Activated CD4-positive, alpha-beta T cell treated with anti-CD3 and anti-CD28 coated beads for 36 hours (primary cell): ENCODE data around the gene OR2A25. TPM values are rescaled to one million over a fixed set of nuclear protein-coding genes. Genes with fewer than 3 reads are reported as not detected.
"Not testable (repeated sequence)": the region's sequence is repeated elsewhere in the genome, so short reads cannot be mapped to it uniquely, and the experiment has no call there.

Source experiments
- ATAC-seq: fragments of 200-7000 bp; cut with Tn5 transposase; one replicate; pipeline ENCODE4 v1.10.0; 2021; ENCODE audit warnings: mild to moderate bottlenecking, moderate library complexity
- CTCF ChIA-PET: fragments of 350-600 bp; sonication (Branson Sonifier 250); formaldehyde crosslinking; loops from one replicate; lab custom pipeline; 2021; ENCODE audit warnings: antibody characterized with exemption; lab: Charles Lee
- POLR2A ChIA-PET: fragments of 350-600 bp; sonication (Branson Sonifier 250); formaldehyde crosslinking; loops from one replicate; lab custom pipeline; 2021; ENCODE audit warnings: antibody characterized with exemption, inconsistent platforms; lab: Charles Lee
- DNase-seq: peaks from one replicate; pipeline ENCODE4 v3.0.0-alpha.2; 2020
- H3K27ac Mint-ChIP-seq: one replicate; pipeline ENCODE4 v1.8.0; 2021; ENCODE audit warnings: mixed read lengths
- H3K27me3 Mint-ChIP-seq: one replicate; pipeline ENCODE4 v1.8.0; 2021; ENCODE audit warnings: mixed read lengths
- H3K36me3 Mint-ChIP-seq: one replicate; pipeline ENCODE4 v1.8.0; 2021; ENCODE audit warnings: low read depth, mixed read lengths
- H3K4me1 Mint-ChIP-seq: one replicate; pipeline ENCODE4 v1.8.0; 2021; ENCODE audit warnings: mixed read lengths
- H3K4me3 Mint-ChIP-seq: one replicate; pipeline ENCODE4 v1.8.0; 2021; ENCODE audit warnings: mild to moderate bottlenecking, moderate library complexity, mixed read lengths
- H3K9me3 Mint-ChIP-seq: one replicate; pipeline ENCODE4 v1.8.0; 2021; ENCODE audit warnings: low read depth, mixed read lengths
- intact Hi-C, 2 experiments: fragments of 100-400 bp; cut with DNase I in 1 of 2; cut with micrococcal nuclease in 1 of 2; formaldehyde crosslinking; loops; one replicate each; pipeline versions ENCODE4 v1.14.2 to v1.15.1; 2022 to 2024; cut with DNase I, micrococcal nuclease
- total RNA-seq, 2 experiments: library from RNA; stranded (reverse); gene quantifications; one replicate each; pipeline ENCODE4 v1.2.3, GENCODE V29; 2021

OR2A25 gene
- total RNA-seq, 2 experiments from 2014 or later, result not detected

- CTCF ChIA-PET, result interaction anchor here (1.2 kb wide), 1 partner anchor 93 kb away, joined by 4 read pairs; no protein-coding TSS in a partner anchor
- H3K4me1 Mint-ChIP-seq, result no peaks in the 10 kb centered on the region
- H3K27me3 Mint-ChIP-seq, result peaks cover 17% of the 10 kb centered on the region
- H3K36me3 Mint-ChIP-seq, result no peaks in the 10 kb centered on the region
- ATAC-seq, result no peak
- intact Hi-C loops, result no loop called here
- no peak overlapping the region for H3K27ac Mint-ChIP-seq
- DNase-seq, result no peak
- POLR2A ChIA-PET, result no interaction called here
- no peaks in the 10 kb centered on the region for H3K9me3 Mint-ChIP-seq
- H3K4me3 Mint-ChIP-seq, result no peak overlapping the region
Measured at GRCh38 chr7:144035385-144035784, 34.2 kb upstream of the OR2A25 start.

DNA sequence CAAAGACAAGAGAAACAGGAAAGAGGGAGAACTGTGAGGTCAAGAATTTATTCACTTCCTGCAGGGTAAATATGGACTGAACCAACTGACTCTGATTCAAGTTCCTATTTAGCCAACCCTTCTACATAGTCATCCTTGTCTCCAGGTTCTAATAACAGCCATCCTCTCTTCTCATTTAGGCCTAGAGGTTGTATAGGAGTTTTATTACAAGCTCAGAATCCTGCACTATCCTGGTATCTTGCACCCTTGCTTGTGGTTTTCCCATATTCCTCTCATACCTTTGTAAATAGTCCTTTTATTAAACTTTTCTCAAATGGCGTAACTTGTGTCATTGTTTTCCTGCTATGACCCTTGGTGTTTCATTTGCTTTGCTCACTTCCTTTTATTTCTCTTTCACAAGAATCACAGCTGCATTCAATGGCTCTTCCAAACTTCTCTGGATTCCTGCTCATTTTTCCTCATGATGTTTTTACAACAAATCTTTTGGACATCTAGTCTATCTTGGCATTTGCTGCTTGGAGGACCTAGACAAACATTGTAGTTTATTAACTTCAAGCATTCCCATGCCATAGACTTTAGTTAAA, 33.2 kb upstream of the OR2A25 start:
- ATAC-seq (no peak), DNase-seq (no peak)
- CTCF ChIA-PET, result interaction anchor here (1.2 kb wide), 1 partner anchor 92 kb away, joined by 4 read pairs; no protein-coding TSS in a partner anchor
- Mint-ChIP-seq H3K27ac (no peak overlapping the region), H3K36me3 (no peaks in the 10 kb centered on the region), H3K4me3 (no peak overlapping the region), H3K4me1 (no peaks in the 10 kb centered on the region), H3K27me3 (peaks cover 18% of the 10 kb centered on the region), H3K9me3 (no peaks in the 10 kb centered on the region)
- intact Hi-C loops, result no loop called here
- POLR2A ChIA-PET, result no interaction called here

DNA sequence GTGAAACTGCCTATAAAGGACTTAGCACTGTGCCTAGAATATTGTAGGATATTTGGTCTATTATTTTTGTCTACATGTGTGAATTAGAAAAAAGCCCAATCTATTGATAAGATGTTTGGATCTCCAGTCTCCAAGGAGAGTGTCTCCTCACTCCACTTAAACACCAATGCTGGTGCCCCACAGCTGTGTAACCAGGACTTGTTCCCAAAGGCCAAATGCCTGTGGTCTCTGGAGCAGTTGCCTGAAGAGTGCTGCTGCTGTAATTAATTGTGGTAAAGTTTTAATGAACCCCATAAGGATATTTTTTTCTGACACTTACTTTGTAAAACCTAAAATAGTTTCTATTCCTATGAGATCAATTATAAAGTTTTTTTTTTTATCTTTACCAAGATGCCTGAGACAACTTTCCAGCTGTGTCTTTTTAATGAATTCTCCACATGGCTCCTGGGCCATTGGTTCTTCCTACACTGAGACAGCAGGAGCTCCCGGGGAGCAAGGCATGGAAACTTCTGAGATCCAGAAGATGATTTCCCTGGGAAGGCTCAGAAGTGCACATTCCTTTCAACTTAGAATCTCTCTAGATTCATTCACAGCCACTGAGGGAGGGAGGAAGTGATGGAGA, 32.1 kb upstream of the OR2A25 start:
- no peak overlapping the region for H3K27ac Mint-ChIP-seq
- CTCF ChIA-PET, result no interaction called here
- no peak overlapping the region for H3K4me3 Mint-ChIP-seq
- DNase-seq (no peak), ATAC-seq (no peak)
- intact Hi-C loops, result no loop called here
- H3K9me3 Mint-ChIP-seq, result no peaks in the 10 kb centered on the region
- H3K27me3 Mint-ChIP-seq, result peaks cover 12% of the 10 kb centered on the region
- H3K36me3 Mint-ChIP-seq, result no peaks in the 10 kb centered on the region
- POLR2A ChIA-PET, result interaction anchor here (0.6 kb wide), 1 partner anchor 77 kb away, joined by 4 read pairs; no protein-coding TSS in a partner anchor
- no peaks in the 10 kb centered on the region for H3K4me1 Mint-ChIP-seq

DNA sequence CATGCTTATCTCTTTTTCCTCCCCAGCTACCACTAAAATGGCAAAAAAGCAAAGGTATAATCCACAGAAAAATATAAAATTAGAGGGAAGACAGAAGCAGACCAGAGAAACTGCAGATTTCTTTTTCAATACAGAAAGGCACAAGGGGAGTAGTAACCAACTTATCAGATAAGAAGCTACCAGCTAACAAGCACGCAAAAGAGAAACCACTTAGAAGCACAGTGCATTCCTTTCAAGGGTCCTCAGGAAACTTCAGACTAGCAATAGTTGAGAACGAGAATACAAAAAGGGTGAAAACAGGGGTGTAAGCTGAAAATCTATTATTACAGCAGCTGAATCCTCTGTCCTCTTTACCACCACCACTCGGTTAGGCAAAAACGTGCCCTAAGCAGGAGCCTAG, 30.7 kb upstream of the OR2A25 start:
- ChIA-PET CTCF (no interaction called here), POLR2A (interaction anchor here (0.6 kb wide), 1 partner anchor 448 kb away, joined by 4 read pairs; no protein-coding TSS in a partner anchor)
- H3K27ac Mint-ChIP-seq, result no peak overlapping the region
- ATAC-seq, result no peak
- H3K4me3 Mint-ChIP-seq, result no peak overlapping the region
- intact Hi-C loops, result no loop called here
- no peaks in the 10 kb centered on the region for H3K9me3 Mint-ChIP-seq
- H3K36me3 Mint-ChIP-seq, result no peaks in the 10 kb centered on the region
- peaks cover 15% of the 10 kb centered on the region for H3K27me3 Mint-ChIP-seq
- no peaks in the 10 kb centered on the region for H3K4me1 Mint-ChIP-seq
- DNase-seq, result no peak

DNA sequence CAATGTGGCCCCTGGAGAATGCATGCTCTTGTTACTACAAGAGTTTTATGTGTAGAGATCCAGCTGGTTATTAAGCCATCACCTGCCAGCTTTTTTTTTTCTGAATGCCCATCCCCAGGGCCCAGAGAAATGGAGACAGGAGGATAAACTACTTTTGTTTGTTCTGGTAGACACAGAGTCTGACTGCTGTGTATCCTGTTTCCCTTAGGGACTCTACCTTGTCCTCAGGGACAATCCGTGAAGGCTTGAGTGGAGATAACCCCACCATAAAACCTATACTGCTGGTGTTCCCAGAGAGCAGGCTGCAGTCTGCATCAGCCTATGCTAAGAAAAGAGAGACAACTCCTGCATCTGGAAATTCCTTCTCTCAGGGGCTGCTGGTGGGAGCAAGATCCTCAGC, 21.0 kb upstream of the OR2A25 start, which contains the start of gene OR2A5:
Gene OR2A5 (plus strand): TSS at position 301 of the 400 bp plus-strand sequence. CDS start 1,454 bp downstream, outside the sequence.
- H3K9me3 Mint-ChIP-seq, result no peaks in the 10 kb centered on the region
- CTCF ChIA-PET, result no interaction called here
- H3K4me3 Mint-ChIP-seq, result no peak within 1 kb of the TSS
- intact Hi-C loops, result no loop called here
- ATAC-seq (no peak), DNase-seq (no peak)
- H3K27me3 Mint-ChIP-seq, result peaks cover 7% of the 10 kb centered on the region
- H3K4me1 Mint-ChIP-seq, result no peaks in the 10 kb centered on the region
- H3K27ac Mint-ChIP-seq, result no peak within 1 kb of the TSS
- H3K36me3 Mint-ChIP-seq, result no peaks in the 10 kb centered on the region
- POLR2A ChIA-PET, result no interaction called here

- peaks cover 6% of the 10 kb centered on the region for H3K27me3 Mint-ChIP-seq
Measured at GRCh38 chr7:144049491-144049890, 20.1 kb upstream of the OR2A25 start.

DNA sequence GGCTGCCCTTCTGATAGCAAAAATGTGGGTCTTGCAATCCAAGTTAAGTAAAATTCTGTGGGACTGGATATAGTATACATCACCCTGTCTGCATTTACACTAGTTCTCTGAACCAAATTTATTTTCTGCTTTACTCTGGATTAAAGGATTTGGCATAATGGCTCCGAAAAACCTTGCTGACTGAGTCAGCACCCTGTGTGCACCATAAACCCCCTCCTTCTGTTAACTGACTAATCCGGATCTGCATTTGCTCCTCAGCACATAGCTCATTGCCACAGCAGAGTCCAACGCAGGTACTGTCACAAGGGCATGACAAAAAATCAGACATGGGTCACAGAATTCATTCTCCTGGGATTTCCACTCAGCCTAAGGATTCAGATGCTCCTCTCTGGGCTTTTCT, 19.5 kb upstream of the OR2A25 start:
- intact Hi-C loops, result loop anchor here in 1 of 2 experiments (10.0 kb wide), 1 partner anchor 65 kb away; no protein-coding TSS in a partner anchor
- Mint-ChIP-seq H3K36me3 (no peaks in the 10 kb centered on the region), H3K27ac (no peak overlapping the region), H3K4me3 (no peak overlapping the region), H3K9me3 (no peaks in the 10 kb centered on the region), H3K4me1 (no peaks in the 10 kb centered on the region), H3K27me3 (peaks cover 6% of the 10 kb centered on the region)
- ChIA-PET POLR2A (no interaction called here), CTCF (no interaction called here)
- ATAC-seq, result no peak
- DNase-seq, result no peak

More at GRCh38 chr7:144049491-144049890, 20.1 kb upstream of the OR2A25 start:
- intact Hi-C loops, result no loop called here
- H3K36me3 Mint-ChIP-seq, result no peaks in the 10 kb centered on the region
- no peak overlapping the region for H3K27ac Mint-ChIP-seq
- ATAC-seq, result no peak
- ChIA-PET CTCF (no interaction called here), POLR2A (no interaction called here)
- H3K9me3 Mint-ChIP-seq, result no peaks in the 10 kb centered on the region
- no peaks in the 10 kb centered on the region for H3K4me1 Mint-ChIP-seq
- DNase-seq, result no peak
- H3K4me3 Mint-ChIP-seq, result no peak overlapping the region

- CTCF ChIA-PET, H3K9me3 Mint-ChIP-seq, DNase-seq, H3K36me3 Mint-ChIP-seq, H3K27ac Mint-ChIP-seq, POLR2A ChIA-PET, ATAC-seq, H3K4me1 Mint-ChIP-seq, H3K4me3 Mint-ChIP-seq, H3K27me3 Mint-ChIP-seq: not testable (repeated sequence)
- intact Hi-C loops, result loop anchor here in 1 of 2 experiments (10.0 kb wide), 1 partner anchor 64 kb away; no protein-coding TSS in a partner anchor
Measured at GRCh38 chr7:144050884-144051283, 18.7 kb upstream of the OR2A25 start.

DNA sequence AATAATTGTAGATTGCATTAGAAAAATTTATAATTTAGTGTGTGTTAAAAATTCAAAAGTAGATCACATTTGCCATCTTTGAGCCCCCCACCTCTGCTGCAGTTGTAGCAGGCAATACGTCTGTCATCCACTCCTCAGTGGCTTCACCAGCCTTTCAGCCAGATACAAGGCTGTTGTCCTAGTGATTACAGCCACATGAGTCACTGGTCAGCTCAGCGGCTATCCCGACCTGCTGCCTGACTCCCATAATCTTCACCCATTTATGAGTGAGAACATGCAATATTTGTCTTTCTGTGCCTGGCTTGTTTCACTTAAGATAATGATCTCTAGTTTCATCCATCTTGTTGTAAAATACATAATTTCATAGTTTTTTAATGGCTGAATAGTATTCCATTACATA, 11.7 kb upstream of the OR2A25 start:
- Mint-ChIP-seq H3K36me3 (no peaks in the 10 kb centered on the region), H3K9me3 (peaks cover 2% of the 10 kb centered on the region), H3K27me3 (peaks cover 6% of the 10 kb centered on the region), H3K4me3 (no peak overlapping the region), H3K4me1 (no peaks in the 10 kb centered on the region), H3K27ac (no peak overlapping the region)
- ATAC-seq (no peak), DNase-seq (no peak)
- ChIA-PET CTCF (no interaction called here), POLR2A (no interaction called here)
- intact Hi-C loops, result loop anchor here in 1 of 2 experiments (10.0 kb wide), 1 partner anchor 57 kb away; no protein-coding TSS in a partner anchor

DNA sequence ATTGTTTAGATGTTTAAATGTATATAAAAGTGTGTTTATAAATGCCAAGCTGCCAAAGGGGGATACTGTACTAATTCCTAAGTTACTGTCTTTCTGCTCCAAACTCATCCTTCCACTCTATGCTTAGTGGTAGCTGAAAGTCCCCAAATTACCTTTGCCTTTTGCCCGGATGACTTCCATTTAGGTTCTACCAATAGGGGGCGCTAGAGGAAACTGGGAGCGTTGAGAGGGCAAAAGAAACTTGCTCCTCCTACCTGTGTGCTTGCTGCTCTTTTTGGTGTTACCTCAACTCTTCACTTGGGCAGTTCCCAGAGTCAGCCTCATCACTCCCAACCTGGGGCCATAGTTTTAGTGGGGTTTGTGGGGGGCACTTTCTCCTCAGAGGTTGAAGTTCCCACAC, 5.9 kb upstream of the OR2A25 start:
- ATAC-seq, result no peak
- CTCF ChIA-PET, result interaction anchor here (1.6 kb wide), 1 partner anchor 162 kb away, joined by 4 read pairs; the partner anchor contains the start of gene TCAF1

DNA sequence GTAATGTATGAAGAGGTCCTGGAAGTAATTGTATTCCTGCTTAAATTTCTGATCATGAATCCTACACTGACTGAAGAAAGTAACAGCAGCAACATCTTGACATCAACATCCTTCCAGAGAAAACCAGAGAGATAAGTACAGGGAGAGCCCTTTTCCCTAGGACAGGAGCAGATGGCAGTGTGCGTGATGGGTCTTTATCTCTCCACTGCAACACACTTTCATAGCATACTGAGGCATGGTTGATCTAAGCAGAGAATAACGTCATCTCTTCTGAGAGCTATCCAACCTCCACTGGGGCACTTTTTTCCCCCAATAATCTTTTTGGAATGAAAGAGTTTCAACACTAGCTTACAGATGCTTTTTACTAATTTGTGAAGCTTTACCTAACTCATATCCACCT, 342 bp downstream of the OR2A25 start:
- H3K4me1 Mint-ChIP-seq, result no peaks in the 10 kb centered on the region
- no peaks in the 10 kb centered on the region for H3K36me3 Mint-ChIP-seq
- peaks cover 11% of the 10 kb centered on the region for H3K27me3 Mint-ChIP-seq
- ATAC-seq (no peak), DNase-seq (no peak)
- ChIA-PET CTCF (no interaction called here), POLR2A (no interaction called here)
- intact Hi-C loops, result no loop called here
- H3K9me3 Mint-ChIP-seq, result no peaks in the 10 kb centered on the region
- H3K27ac Mint-ChIP-seq, result no peak overlapping the region
- H3K4me3 Mint-ChIP-seq, result no peak overlapping the region

More for the DNA sequence above, 5.9 kb upstream of the OR2A25 start:
- no peak overlapping the region for H3K27ac Mint-ChIP-seq
- peaks cover 11% of the 10 kb centered on the region for H3K27me3 Mint-ChIP-seq
- peaks cover 2% of the 10 kb centered on the region for H3K9me3 Mint-ChIP-seq
- POLR2A ChIA-PET, result no interaction called here
- H3K36me3 Mint-ChIP-seq, result no peaks in the 10 kb centered on the region
- DNase-seq, result no peak
- H3K4me1 Mint-ChIP-seq, result no peaks in the 10 kb centered on the region
- H3K4me3 Mint-ChIP-seq, result no peak overlapping the region
- intact Hi-C loops, result no loop called here

DNA sequence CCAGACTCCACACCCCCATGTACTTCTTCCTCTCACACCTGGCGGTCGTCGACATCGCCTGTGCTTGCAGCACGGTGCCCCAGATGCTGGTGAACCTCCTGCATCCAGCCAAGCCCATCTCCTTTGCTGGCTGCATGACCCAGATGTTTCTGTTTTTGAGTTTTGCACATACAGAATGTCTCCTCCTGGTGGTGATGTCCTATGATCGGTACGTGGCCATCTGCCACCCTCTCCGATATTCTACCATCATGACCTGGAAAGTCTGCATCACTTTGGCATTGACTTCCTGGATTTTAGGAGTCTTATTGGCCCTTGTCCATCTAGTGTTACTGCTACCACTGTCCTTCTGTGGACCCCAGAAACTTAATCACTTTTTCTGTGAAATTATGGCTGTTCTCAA, 4.8 kb downstream of the OR2A25 start:
- CTCF ChIA-PET, result no interaction called here
- intact Hi-C loops, result no loop called here
- no peaks in the 10 kb centered on the region for H3K36me3 Mint-ChIP-seq
- no peaks in the 10 kb centered on the region for H3K9me3 Mint-ChIP-seq
- POLR2A ChIA-PET, result no interaction called here
- DNase-seq, result no peak
- no peak overlapping the region for H3K4me3 Mint-ChIP-seq
- no peak overlapping the region for H3K27ac Mint-ChIP-seq
- no peak for ATAC-seq
- peaks cover 8% of the 10 kb centered on the region for H3K27me3 Mint-ChIP-seq
- H3K4me1 Mint-ChIP-seq, result no peaks in the 10 kb centered on the region
